SU-DHL-6 (cell line): ENCODE measurements around the gene PODXL2.

Experiments
- H2AFZ ChIP-seq: fragments of 200-600 bp; sonication (generic); 2 replicates; pipeline ENCODE4 v1.6.1; 2014; ENCODE audit warnings: low read depth, mild to moderate bottlenecking, moderate library complexity, mixed read lengths, antibody characterized with exemption, low read length; ENCODE audit not compliant: severe bottlenecking
- H3F3A ChIP-seq: fragments of 200-600 bp; shearing (Covaris generic); 2 replicates; pipeline ENCODE4 v1.6.0; 2016; ENCODE audit warnings: antibody characterized with exemption, mild to moderate bottlenecking; ENCODE audit not compliant: insufficient read depth
- H3K27ac ChIP-seq: fragments of 200-600 bp; sonication (generic); 2 replicates; pipeline ENCODE4 v1.5.1; 2016; ENCODE audit warnings: low read depth, mild to moderate bottlenecking, low read length, moderate library complexity, mixed read lengths
- H3K27me3 ChIP-seq: fragments of 200-600 bp; sonication (generic), shearing (Covaris generic); 2 replicates; pipeline ENCODE4 v1.6.0; 2014; ENCODE audit warnings: mild to moderate bottlenecking, low read length
- H3K36me3 ChIP-seq: fragments of 200-600 bp; sonication (generic); 2 replicates; pipeline ENCODE4 v1.6.1; 2014; ENCODE audit warnings: mild to moderate bottlenecking, low read length, mixed read lengths
- H3K4me2 ChIP-seq: fragments of 300-600, 200-600 bp; shearing (Covaris generic), sonication (generic); 2 replicates; pipeline ENCODE4 v1.6.0; 2014; ENCODE audit warnings: low read length, low read depth, mild to moderate bottlenecking; ENCODE audit not compliant: poor library complexity, severe bottlenecking
- H3K4me3 ChIP-seq: fragments of 200-600 bp; sonication (generic); 2 replicates; pipeline ENCODE4 v1.5.1; 2014; ENCODE audit warnings: antibody characterized with exemption, low read length, mild to moderate bottlenecking, mixed read lengths; ENCODE audit not compliant: insufficient read depth, poor library complexity, severe bottlenecking
- H3K79me2 ChIP-seq: fragments of 200-600 bp; sonication (generic); 2 replicates; pipeline ENCODE4 v1.6.1; 2014; ENCODE audit warnings: mild to moderate bottlenecking, low read length, moderate library complexity; ENCODE audit not compliant: insufficient read depth
- H3K9ac ChIP-seq: fragments of 200-600 bp; sonication (generic); 2 replicates; pipeline ENCODE4 v1.7.0; 2014; ENCODE audit warnings: mild to moderate bottlenecking, low read length
- H3K9me2 ChIP-seq: fragments of 200-600 bp; sonication (generic); replicated peaks from 2 replicates; pipeline ENCODE4 v1.6.1; 2014; ENCODE audit warnings: low read length; ENCODE audit not compliant: insufficient read depth
- H3K9me3 ChIP-seq: fragments of 200-600 bp; sonication (generic); 2 replicates; pipeline ENCODE4 v1.6.1; 2014; ENCODE audit warnings: low read length, mixed read lengths; ENCODE audit not compliant: insufficient read depth
- H4K20me1 ChIP-seq: fragments of 200-600 bp; sonication (generic); 2 replicates; pipeline ENCODE4 v1.6.1; 2014; ENCODE audit warnings: low read depth, mild to moderate bottlenecking, antibody characterized with exemption, low read length, moderate library complexity, mixed read lengths
- CTCF ChIP-seq: fragments of 200-600 bp; sonication (generic); IDR thresholded peaks from one replicate; pipeline ENCODE4 v1.5.1; 2017; ENCODE audit warnings: antibody characterized with exemption, mild to moderate bottlenecking, low read length, moderate library complexity; ENCODE audit not compliant: insufficient read depth, poor library complexity, severe bottlenecking
- EZH2phosphoT487 ChIP-seq: fragments of 200-600 bp; sonication (generic), shearing (Covaris generic); conservative IDR thresholded peaks from 2 replicates; pipeline ENCODE4 v1.6.1; 2018; ENCODE audit warnings: mild to moderate bottlenecking, antibody characterized with exemption, low read length, moderate library complexity, mixed read lengths

Gene PODXL2

GRCh38 chr3:127637546-127637945 is 8.6 kb downstream of the PODXL2 start:
- Histone ChIP-seq H3K9me3 (no peaks in the 10 kb centered on the region), H3K4me3 (no peak overlapping the region), H3K9ac (no peak overlapping the region), H4K20me1 (no peaks in the 10 kb centered on the region), H3K4me2 (no peak overlapping the region), H3K36me3 (no peaks in the 10 kb centered on the region), H3K27me3 (no peaks in the 10 kb centered on the region), H3K9me2 (no peaks in the 10 kb centered on the region), H3F3A (no peaks in the 10 kb centered on the region), H3K79me2 (no peaks in the 10 kb centered on the region), H3K27ac (no peak overlapping the region), H2AFZ (no peak overlapping the region)
- no peak for TF ChIP-seq CTCF
- TF ChIP-seq EZH2phosphoT487: no peak

GRCh38 chr3:127637971-127638370 is 9.0 kb downstream of the PODXL2 start:
- Histone ChIP-seq H3K9ac (no peak overlapping the region), H3K4me3 (no peak overlapping the region), H4K20me1 (no peaks in the 10 kb centered on the region), H3K36me3 (no peaks in the 10 kb centered on the region), H2AFZ (no peak overlapping the region), H3K79me2 (no peaks in the 10 kb centered on the region), H3K4me2 (no peak overlapping the region), H3F3A (no peaks in the 10 kb centered on the region), H3K27me3 (no peaks in the 10 kb centered on the region), H3K9me3 (no peaks in the 10 kb centered on the region), H3K27ac (no peak overlapping the region), H3K9me2 (no peaks in the 10 kb centered on the region)
- no peak for TF ChIP-seq EZH2phosphoT487
- no peak for TF ChIP-seq CTCF

DNA sequence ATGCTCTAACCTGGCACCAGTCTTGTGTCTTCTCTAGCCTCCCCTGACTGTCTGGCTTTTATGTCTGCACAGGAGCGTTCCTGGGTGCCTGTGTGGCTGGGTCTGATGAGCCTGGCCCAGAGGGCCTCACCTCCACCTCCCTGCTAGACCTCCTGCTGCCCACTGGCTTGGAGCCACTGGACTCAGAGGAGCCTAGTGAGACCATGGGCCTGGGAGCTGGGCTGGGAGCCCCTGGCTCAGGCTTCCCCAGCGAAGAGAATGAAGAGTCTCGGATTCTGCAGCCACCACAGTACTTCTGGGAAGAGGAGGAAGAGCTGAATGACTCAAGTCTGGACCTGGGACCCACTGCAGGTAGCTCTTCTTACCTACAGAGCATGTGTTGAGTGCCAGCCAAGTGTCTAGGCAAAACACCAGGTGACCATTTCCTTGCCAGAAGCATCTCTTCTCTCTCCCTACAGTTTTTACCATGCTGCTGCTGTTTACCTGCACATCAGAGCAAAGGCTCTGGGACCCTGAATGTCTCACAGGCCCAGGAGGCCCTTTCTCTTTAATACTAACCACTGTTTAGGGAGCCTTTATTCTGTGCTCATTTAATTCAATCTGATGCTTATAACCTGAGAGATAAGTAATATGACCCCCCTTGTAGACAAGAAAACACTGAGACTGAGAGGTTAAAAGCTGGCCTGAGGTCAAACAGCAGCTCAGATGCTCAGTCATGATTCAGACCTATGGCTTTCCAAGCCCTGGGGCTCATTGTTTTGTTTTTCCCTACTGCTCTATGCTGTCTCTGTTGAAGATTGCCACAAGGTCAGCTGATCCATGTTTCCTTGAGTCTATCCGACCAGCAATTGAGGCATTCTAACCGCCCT is 10.4 kb downstream of the PODXL2 start:
- Histone ChIP-seq H3K9ac (no peak overlapping the region), H3K4me3 (no peak overlapping the region), H3K9me3 (no peaks in the 10 kb centered on the region), H3K36me3 (no peaks in the 10 kb centered on the region), H3K27me3 (no peaks in the 10 kb centered on the region), H2AFZ (no peak overlapping the region), H3F3A (no peaks in the 10 kb centered on the region), H3K79me2 (no peaks in the 10 kb centered on the region), H3K9me2 (no peaks in the 10 kb centered on the region), H3K27ac (no peak overlapping the region), H4K20me1 (no peaks in the 10 kb centered on the region), H3K4me2 (no peak overlapping the region)
- TF ChIP-seq EZH2phosphoT487 (no peak), CTCF (no peak)
